Gastrocnemius medialis (tissue), 4 donors: ENCODE measurements around the gene FKBP6.

ENCODE experiments used
- CTCF ChIP-seq, 5 experiments: fragments of 450-650 bp in 3 of 5; fragments of 200-600 bp in 2 of 5; sonication (generic) in 2 of 5; IDR thresholded peaks in 4 of 5; conservative IDR thresholded peaks in 1 of 5; 1 replicate in 4 of 5; 2 replicates in 1 of 5; pipeline ENCODE4 v1.5.1; 2016 to 2019; ENCODE audit warnings: antibody characterized with exemption in 5 of 5, mild to moderate bottlenecking in 3 of 5, moderate library complexity in 3 of 5
- POLR2A ChIP-seq, 2 donors: fragments of 450-650 bp; IDR thresholded peaks; one replicate each; pipeline ENCODE4 v1.6.1; 2017; ENCODE audit warnings: antibody characterized with exemption in 2 of 2, mild to moderate bottlenecking in 2 of 2, moderate library complexity in 2 of 2

GRCh38 chr7:73369009-73369408 is 41.0 kb downstream of the FKBP6 start:
- TF ChIP-seq POLR2A (IDR thresholded peaks at IDR 0.05) = no peak
- TF ChIP-seq CTCF (IDR thresholded peaks at IDR 0.05 in 4 of 5, conservative IDR thresholded peaks at IDR 0.05 in 1 of 5) = no peak
